SK-N-SH treated with all-trans-retinoic acid at 6 μM for 48 hours (cell line): ENCODE measurements around the gene NCAM1.

Experiments
- ATAC-seq: fragments of 200-7000 bp; cut with Tn5 transposase; 3 replicates; pipeline ENCODE4 v1.9.1; 2020; ENCODE audit warnings: mild to moderate bottlenecking, moderate library complexity
- BACH2 ChIP-seq: fragments of 250-450 bp; sonication (Bioruptor Pico); IDR thresholded peaks from 2 replicates; pipeline ENCODE4 v1.9.0; 2021; ENCODE audit warnings: mild to moderate bottlenecking, borderline replicate concordance
- CSDC2 ChIP-seq: fragments of 250-450 bp; sonication (Bioruptor Pico); IDR thresholded peaks from 2 replicates; pipeline ENCODE4 v1.5.0; 2020; ENCODE audit warnings: mild to moderate bottlenecking, moderate library complexity
- CSRNP3 ChIP-seq: fragments of 250-450 bp; sonication (Bioruptor Pico); IDR thresholded peaks from 2 replicates; pipeline ENCODE4 v1.5.1; 2021; ENCODE audit warnings: mild to moderate bottlenecking, moderate library complexity
- ESRRG ChIP-seq: fragments of 250-450 bp; sonication (Bioruptor Pico); IDR thresholded peaks from 2 replicates; pipeline ENCODE4 v1.6.1; 2021; ENCODE audit warnings: mild to moderate bottlenecking
- ISL1 ChIP-seq: fragments of 250-450 bp; sonication (Bioruptor Pico); IDR thresholded peaks from 2 replicates; pipeline ENCODE4 v2.1.2; 2022; ENCODE audit warnings: mild to moderate bottlenecking, moderate library complexity
- PPARA ChIP-seq: fragments of 250-450 bp; sonication (Bioruptor Pico); IDR thresholded peaks from 2 replicates; pipeline ENCODE4 v1.5.0; 2020; ENCODE audit warnings: mild to moderate bottlenecking, borderline replicate concordance
- RARB ChIP-seq: fragments of 250-450 bp; sonication (Bioruptor Pico); IDR thresholded peaks from 2 replicates; pipeline ENCODE4 v1.8.0; 2021; ENCODE audit warnings: mild to moderate bottlenecking, moderate library complexity
- TCF4 ChIP-seq: fragments of 250-450 bp; sonication (Bioruptor Pico); IDR thresholded peaks from 2 replicates; pipeline ENCODE4 v1.8.0; 2021; ENCODE audit warnings: mild to moderate bottlenecking, moderate library complexity, borderline replicate concordance
- ZC3H10 ChIP-seq: fragments of 250-450 bp; sonication (Bioruptor Pico); IDR thresholded peaks from 2 replicates; pipeline ENCODE4 v1.5.1; 2021; ENCODE audit warnings: mild to moderate bottlenecking, moderate library complexity
- ZFP3 ChIP-seq: fragments of 250-450 bp; sonication (Bioruptor Pico); IDR thresholded peaks from 2 replicates; pipeline ENCODE4 v1.5.0; 2020; ENCODE audit warnings: mild to moderate bottlenecking, moderate library complexity
- ZFP30 ChIP-seq: fragments of 450-650 bp; formaldehyde crosslinking; IDR thresholded peaks from 2 replicates; pipeline ENCODE4 v1.5.0; 2022; ENCODE audit warnings: mild to moderate bottlenecking, moderate library complexity
- ZNF565 ChIP-seq: fragments of 450-650 bp; formaldehyde crosslinking; conservative IDR thresholded peaks from 2 replicates; pipeline ENCODE4 v1.5.0; 2020; ENCODE audit warnings: low read depth, mild to moderate bottlenecking, moderate library complexity
- ZNF8 ChIP-seq: fragments of 450-650 bp; formaldehyde crosslinking; IDR thresholded peaks from 2 replicates; pipeline ENCODE4 v1.5.0; 2020; ENCODE audit warnings: mild to moderate bottlenecking, moderate library complexity
- TF ChIP-seq, protein P1 (sequence below): fragments of 250-450 bp; sonication (Bioruptor Pico); IDR thresholded peaks from 2 replicates; pipeline ENCODE4 v1.8.0; 2020; ENCODE audit warnings: mild to moderate bottlenecking, moderate library complexity, borderline replicate concordance
- TF ChIP-seq, protein P2 (sequence below): fragments of 250-450 bp; sonication (Bioruptor Pico); IDR thresholded peaks from 2 replicates; pipeline ENCODE4 v1.5.0; 2020; ENCODE audit warnings: mild to moderate bottlenecking, moderate library complexity

NCAM1 gene

GRCh38 chr11:113322158-113322557 lies 360.9 kb downstream of the NCAM1 start:
- ATAC-seq = no peak
- TF ChIP-seq RARB (CRISPR knock-in tag) (no peak), CSDC2 (CRISPR knock-in tag) (no peak), ISL1 (CRISPR knock-in tag) (no peak)
- TF ChIP-seq, all 23 proteins: peak for 0

DNA sequence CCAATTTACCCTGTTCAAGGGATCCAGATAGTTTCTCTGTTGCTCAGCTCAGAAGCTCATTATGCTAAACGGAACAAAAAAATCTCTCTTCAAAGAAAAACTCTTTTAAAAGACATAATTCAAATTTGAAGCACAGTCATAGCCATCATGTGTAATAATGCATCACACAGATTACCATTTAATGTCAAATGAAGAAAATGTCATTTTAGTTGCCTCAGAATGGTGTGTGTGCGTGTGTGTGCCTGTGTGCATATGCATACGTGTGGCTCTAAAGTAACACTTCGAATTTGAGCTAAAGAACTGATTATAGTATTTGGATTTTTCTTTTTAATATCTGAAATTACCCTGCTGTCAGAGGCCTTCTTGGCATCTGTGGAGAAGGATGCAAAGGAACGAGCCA lies 363.0 kb downstream of the NCAM1 start:
- ATAC-seq = no peak
- TF ChIP-seq ZNF565 (CRISPR knock-in tag) (no peak), CSRNP3 (no peak), ZFP3 (CRISPR knock-in tag) (no peak), ZC3H10 (CRISPR knock-in tag) (no peak), RARB (CRISPR knock-in tag) (no peak), ESRRG (CRISPR knock-in tag) (no peak), ZFP30 (CRISPR knock-in tag) (no peak), BACH2 (CRISPR knock-in tag) (no peak), PPARA (CRISPR knock-in tag) (no peak), ISL1 (CRISPR knock-in tag) (no peak), ZNF8 (CRISPR knock-in tag) (no peak), TCF4 (CRISPR knock-in tag) (no peak)
- TF ChIP-seq, protein P1, sequence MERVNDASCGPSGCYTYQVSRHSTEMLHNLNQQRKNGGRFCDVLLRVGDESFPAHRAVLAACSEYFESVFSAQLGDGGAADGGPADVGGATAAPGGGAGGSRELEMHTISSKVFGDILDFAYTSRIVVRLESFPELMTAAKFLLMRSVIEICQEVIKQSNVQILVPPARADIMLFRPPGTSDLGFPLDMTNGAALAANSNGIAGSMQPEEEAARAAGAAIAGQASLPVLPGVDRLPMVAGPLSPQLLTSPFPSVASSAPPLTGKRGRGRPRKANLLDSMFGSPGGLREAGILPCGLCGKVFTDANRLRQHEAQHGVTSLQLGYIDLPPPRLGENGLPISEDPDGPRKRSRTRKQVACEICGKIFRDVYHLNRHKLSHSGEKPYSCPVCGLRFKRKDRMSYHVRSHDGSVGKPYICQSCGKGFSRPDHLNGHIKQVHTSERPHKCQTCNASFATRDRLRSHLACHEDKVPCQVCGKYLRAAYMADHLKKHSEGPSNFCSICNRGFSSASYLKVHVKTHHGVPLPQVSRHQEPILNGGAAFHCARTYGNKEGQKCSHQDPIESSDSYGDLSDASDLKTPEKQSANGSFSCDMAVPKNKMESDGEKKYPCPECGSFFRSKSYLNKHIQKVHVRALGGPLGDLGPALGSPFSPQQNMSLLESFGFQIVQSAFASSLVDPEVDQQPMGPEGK (CRISPR knock-in tag) = no peak
- TF ChIP-seq, protein P2, sequence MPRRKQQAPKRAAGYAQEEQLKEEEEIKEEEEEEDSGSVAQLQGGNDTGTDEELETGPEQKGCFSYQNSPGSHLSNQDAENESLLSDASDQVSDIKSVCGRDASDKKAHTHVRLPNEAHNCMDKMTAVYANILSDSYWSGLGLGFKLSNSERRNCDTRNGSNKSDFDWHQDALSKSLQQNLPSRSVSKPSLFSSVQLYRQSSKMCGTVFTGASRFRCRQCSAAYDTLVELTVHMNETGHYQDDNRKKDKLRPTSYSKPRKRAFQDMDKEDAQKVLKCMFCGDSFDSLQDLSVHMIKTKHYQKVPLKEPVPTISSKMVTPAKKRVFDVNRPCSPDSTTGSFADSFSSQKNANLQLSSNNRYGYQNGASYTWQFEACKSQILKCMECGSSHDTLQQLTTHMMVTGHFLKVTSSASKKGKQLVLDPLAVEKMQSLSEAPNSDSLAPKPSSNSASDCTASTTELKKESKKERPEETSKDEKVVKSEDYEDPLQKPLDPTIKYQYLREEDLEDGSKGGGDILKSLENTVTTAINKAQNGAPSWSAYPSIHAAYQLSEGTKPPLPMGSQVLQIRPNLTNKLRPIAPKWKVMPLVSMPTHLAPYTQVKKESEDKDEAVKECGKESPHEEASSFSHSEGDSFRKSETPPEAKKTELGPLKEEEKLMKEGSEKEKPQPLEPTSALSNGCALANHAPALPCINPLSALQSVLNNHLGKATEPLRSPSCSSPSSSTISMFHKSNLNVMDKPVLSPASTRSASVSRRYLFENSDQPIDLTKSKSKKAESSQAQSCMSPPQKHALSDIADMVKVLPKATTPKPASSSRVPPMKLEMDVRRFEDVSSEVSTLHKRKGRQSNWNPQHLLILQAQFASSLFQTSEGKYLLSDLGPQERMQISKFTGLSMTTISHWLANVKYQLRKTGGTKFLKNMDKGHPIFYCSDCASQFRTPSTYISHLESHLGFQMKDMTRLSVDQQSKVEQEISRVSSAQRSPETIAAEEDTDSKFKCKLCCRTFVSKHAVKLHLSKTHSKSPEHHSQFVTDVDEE (CRISPR knock-in tag) = no peak
